Breast epithelium (tissue), 4 donors: ENCODE results near the gene LGALS7. TPM values are rescaled to one million over a fixed set of nuclear protein-coding genes. Genes with fewer than 3 reads are reported as not detected.
"Not testable (repeated sequence)": the region's sequence is repeated elsewhere in the genome, so short reads cannot be mapped to it uniquely, and the experiment has no call there.

Source experiments
- DNase-seq, 2 donors: peaks; one replicate each; pipeline ENCODE4 v3.0.0-alpha.2; 2019; ENCODE audit warnings: low spot score in 2 of 2
- H3K27ac ChIP-seq, 2 donors: fragments of 200-600 bp; sonication (generic) in 1 of 2; one replicate each; pipeline ENCODE4 v1.5.1; 2016 to 2019; ENCODE audit warnings: mild to moderate bottlenecking in 1 of 2
- H3K27me3 ChIP-seq, 2 donors: fragments of 200-600 bp; sonication (generic) in 1 of 2; one replicate each; pipeline versions ENCODE4 v1.5.1 to v1.6.0; 2017 to 2019; ENCODE audit warnings: control low read depth in 1 of 2, mild to moderate bottlenecking in 1 of 2
- H3K36me3 ChIP-seq: fragments of 200-600 bp; one replicate; pipeline ENCODE4 v1.5.1; 2019
- H3K4me1 ChIP-seq, 2 donors: fragments of 200-600 bp; sonication (generic); one replicate each; pipeline ENCODE4 v1.5.1; 2016 to 2019; ENCODE audit warnings: control low read depth in 1 of 2
- H3K4me3 ChIP-seq, 3 donors: fragments of 200-600 bp; sonication (generic); 1 replicate in 2 of 3; 2 replicates in 1 of 3; pipeline ENCODE4 v1.5.1; 2016 to 2019; ENCODE audit warnings: mild to moderate bottlenecking in 3 of 3, moderate library complexity in 2 of 3
- H3K9me3 ChIP-seq, 2 donors: fragments of 200-600 bp; sonication (generic) in 1 of 2; one replicate each; pipeline ENCODE4 v1.5.1; 2016 to 2019; ENCODE audit warnings: control low read depth in 1 of 2
- CTCF ChIP-seq, 3 donors: fragments of 450-650 bp; IDR thresholded peaks; one replicate each; pipeline ENCODE4 v1.5.1; 2016 to 2017; ENCODE audit warnings: antibody characterized with exemption in 3 of 3, mild to moderate bottlenecking in 3 of 3, moderate library complexity in 3 of 3
- POLR2A ChIP-seq: fragments of 450-650 bp; IDR thresholded peaks from one replicate; pipeline ENCODE4 v1.6.1; 2016; ENCODE audit warnings: antibody characterized with exemption, mild to moderate bottlenecking, moderate library complexity
- POLR2AphosphoS5 ChIP-seq, 3 donors: sonication (generic); formaldehyde crosslinking; IDR thresholded peaks; one replicate each; pipeline ENCODE4 v1.6.1; 2017; ENCODE audit warnings: antibody characterized with exemption in 3 of 3
- intact Hi-C: fragments of 100-400 bp; cut with DNase I; formaldehyde crosslinking; loops from one replicate; pipeline ENCODE4 v1.15.1; 2023; ENCODE audit warnings: low total_unique reads
- total RNA-seq, 3 donors: library from RNA; depleted of rRNA; stranded (reverse); fragments of >200 nt; gene quantifications; one replicate each; pipeline ENCODE4 v1.1.0, GENCODE V29; 2016

Gene LGALS7
- total RNA-seq, 3 donors from 2014 or later, result 1.5 TPM; not detected in 2

DNA sequence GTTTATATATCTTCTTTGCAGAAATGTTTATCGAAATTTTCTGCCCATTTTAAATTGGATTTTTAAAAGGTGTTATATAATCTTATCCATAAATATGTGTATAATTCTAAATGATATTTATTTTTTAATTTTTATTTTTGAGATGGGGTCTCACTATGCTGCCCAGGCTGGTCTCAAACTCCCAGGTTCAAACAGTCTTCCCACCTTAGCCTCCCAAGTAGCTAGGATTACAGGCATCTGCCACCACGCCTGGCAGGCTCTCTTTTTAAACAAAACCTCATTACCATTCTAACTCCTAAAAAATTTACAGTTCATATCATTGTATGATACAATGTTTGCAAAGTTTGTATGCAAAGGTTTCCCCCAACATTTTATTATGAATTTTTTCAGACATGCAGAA is 22.8 kb upstream of the LGALS7 start:
- TF ChIP-seq POLR2A (no peak), CTCF (IDR thresholded peaks at IDR 0.05) (no peak), POLR2AphosphoS5 (IDR thresholded peaks at IDR 0.05) (no peak)
- Histone ChIP-seq H3K4me3 (no peak overlapping the region), H3K9me3 (no peaks in the 10 kb centered on the region), H3K36me3 (no peaks in the 10 kb centered on the region), H3K27me3 (no peaks in the 10 kb centered on the region), H3K27ac (no peak overlapping the region), H3K4me1 (no peaks in the 10 kb centered on the region)
- intact Hi-C loops, result no loop called here
- no peak for DNase-seq

GRCh38 chr19:38795549-38795948 is 22.2 kb upstream of the LGALS7 start:
- no peaks in the 10 kb centered on the region for H3K27me3 ChIP-seq
- H3K27ac ChIP-seq, result no peak overlapping the region
- H3K36me3 ChIP-seq, result no peaks in the 10 kb centered on the region
- TF ChIP-seq POLR2AphosphoS5 (IDR thresholded peaks at IDR 0.05) (no peak), POLR2A (no peak), CTCF (IDR thresholded peaks at IDR 0.05) (no peak)
- intact Hi-C loops, result no loop called here
- DNase-seq, result no peak
- H3K9me3 ChIP-seq, result no peaks in the 10 kb centered on the region
- no peak overlapping the region for H3K4me3 ChIP-seq
- H3K4me1 ChIP-seq, result no peaks in the 10 kb centered on the region

DNA sequence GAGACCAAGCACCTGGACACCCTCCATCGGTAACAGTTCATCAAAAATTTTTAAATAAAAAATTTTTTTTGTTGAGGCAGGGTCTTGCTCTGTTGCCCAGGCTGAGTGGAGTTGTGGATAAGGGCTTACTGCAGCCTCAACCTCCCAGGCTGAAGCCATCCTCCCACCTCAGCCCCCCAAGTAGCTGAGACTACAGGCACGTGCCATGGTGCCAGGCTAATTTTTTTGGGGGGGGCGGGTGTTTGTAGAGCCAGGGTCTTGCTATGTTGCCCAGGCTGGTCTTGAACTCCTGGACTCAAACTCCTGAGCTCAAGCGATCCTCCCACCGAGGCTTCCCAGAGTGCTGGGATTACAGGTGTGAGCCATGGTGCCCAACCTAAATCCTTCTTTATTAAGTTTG is 20.4 kb upstream of the LGALS7 start:
- TF ChIP-seq POLR2A (no peak), POLR2AphosphoS5 (IDR thresholded peaks at IDR 0.05) (no peak)
- H3K27ac ChIP-seq, result no peak overlapping the region
- H3K4me3 ChIP-seq, result no peak overlapping the region
- DNase-seq, result no peak
- H3K4me1 ChIP-seq, result no peaks in the 10 kb centered on the region
- H3K9me3 ChIP-seq, result no peaks in the 10 kb centered on the region
- H3K27me3 ChIP-seq, result no peaks in the 10 kb centered on the region
- H3K36me3 ChIP-seq, result no peaks in the 10 kb centered on the region
- intact Hi-C loops, result no loop called here

DNA sequence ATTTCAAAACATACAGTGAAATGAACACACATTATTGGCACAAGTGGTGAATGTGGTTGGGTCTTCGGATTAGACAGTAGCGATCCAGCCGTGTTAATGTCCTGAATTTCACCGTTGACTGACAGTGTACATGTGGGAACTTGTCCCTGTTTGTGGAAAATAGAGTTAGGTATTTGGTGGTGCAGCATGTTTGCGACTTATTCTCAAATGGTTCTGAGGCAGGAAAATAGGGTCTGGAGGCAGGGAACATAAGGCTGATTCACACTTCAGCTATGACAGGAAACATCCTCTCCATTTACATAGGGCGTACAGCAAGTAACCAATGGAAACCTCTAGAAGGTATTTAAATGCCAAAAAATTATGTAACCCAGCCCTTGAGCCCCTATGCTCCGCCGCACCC is 19.9 kb upstream of the LGALS7 start:
- no peaks in the 10 kb centered on the region for H3K27me3 ChIP-seq
- no peaks in the 10 kb centered on the region for H3K9me3 ChIP-seq
- intact Hi-C loops, result no loop called here
- TF ChIP-seq POLR2AphosphoS5 (IDR thresholded peaks at IDR 0.05) (no peak), CTCF (IDR thresholded peaks at IDR 0.05) (no peak), POLR2A (no peak)
- no peak overlapping the region for H3K4me3 ChIP-seq
- H3K36me3 ChIP-seq, result no peaks in the 10 kb centered on the region
- H3K4me1 ChIP-seq, result no peaks in the 10 kb centered on the region
- H3K27ac ChIP-seq, result peak overlapping the region in 1 of 2 donors; percentile 80
- DNase-seq, result no peak

GRCh38 chr19:38792250-38793111 is 19.2 kb upstream of the LGALS7 start:
- no peaks in the 10 kb centered on the region for H3K4me1 ChIP-seq
- H3K36me3 ChIP-seq, result no peaks in the 10 kb centered on the region
- H3K27ac ChIP-seq, result peak overlapping the region in 1 of 2 donors; percentile 80
- no peak for DNase-seq
- no peaks in the 10 kb centered on the region for H3K27me3 ChIP-seq
- no peaks in the 10 kb centered on the region for H3K9me3 ChIP-seq
- intact Hi-C loops, result no loop called here
- TF ChIP-seq POLR2A, result no peak
- peak; percentile 20 to 61 (median 42) for TF ChIP-seq CTCF (IDR thresholded peaks at IDR 0.05)
- TF ChIP-seq POLR2AphosphoS5 (IDR thresholded peaks at IDR 0.05), result no peak
- peak overlapping the region; percentile 7 to 63 (median 34) for H3K4me3 ChIP-seq

- Histone ChIP-seq H3K4me3 (peak overlapping the region in 1 of 3 donors; percentile 50), H3K27ac (peak overlapping the region in 1 of 2 donors; percentile 28)
- DNase-seq, intact Hi-C loops, H3K4me1 ChIP-seq, H3K27me3 ChIP-seq, H3K9me3 ChIP-seq, H3K36me3 ChIP-seq: not testable (repeated sequence)
These were observed 18.2 kb upstream of the LGALS7 start for GRCh38 chr19:38791451-38792064.

- H3K9me3 ChIP-seq, H3K4me1 ChIP-seq, H3K36me3 ChIP-seq, DNase-seq, H3K27me3 ChIP-seq, intact Hi-C loops: not testable (repeated sequence)
- H3K4me3 ChIP-seq, result peak overlapping the region in 1 of 3 donors; percentile 50
- H3K27ac ChIP-seq, result peak overlapping the region in 1 of 2 donors; percentile 28
These were observed 17.4 kb upstream of the LGALS7 start for GRCh38 chr19:38790507-38791403.
